H9 (cell line): ENCODE measurements around the gene HHATL. TPM values are rescaled to one million over a fixed set of nuclear protein-coding genes. Genes with fewer than 3 reads are reported as not detected.

ENCODE experiments used
- DNase-seq: peaks from one replicate; pipeline ENCODE4 v3.0.0-alpha.2; 2017
- H2AFZ ChIP-seq: one replicate; pipeline ENCODE4 v1.6.1; 2013; ENCODE audit warnings: mild to moderate bottlenecking, low read length, control low read depth, moderate library complexity
- H2AK5ac ChIP-seq: 2 replicates; pipeline ENCODE4 v1.6.1; 2013; ENCODE audit warnings: low read length, control low read depth, mixed read lengths; ENCODE audit not compliant: insufficient read length
- H2BK120ac ChIP-seq: one replicate; pipeline ENCODE4 v1.6.1; 2013; ENCODE audit warnings: low read depth, mild to moderate bottlenecking, low read length, control low read depth, inconsistent platforms; ENCODE audit not compliant: poor library complexity, severe bottlenecking
- H2BK12ac ChIP-seq: 2 replicates; pipeline ENCODE4 v1.6.1; 2013; ENCODE audit warnings: low read length, control low read depth, mixed read lengths, low read depth; ENCODE audit not compliant: insufficient read length
- H2BK15ac ChIP-seq: 2 replicates; pipeline ENCODE4 v1.6.1; 2013; ENCODE audit warnings: low read depth, low read length, control low read depth
- H2BK20ac ChIP-seq: one replicate; pipeline ENCODE4 v1.6.1; 2013; ENCODE audit warnings: low read depth, mild to moderate bottlenecking, low read length, control low read depth, inconsistent platforms; ENCODE audit not compliant: poor library complexity, severe bottlenecking
- H2BK5ac ChIP-seq: 2 replicates; pipeline ENCODE4 v1.6.1; 2013; ENCODE audit warnings: low read length, control low read depth, mixed read lengths; ENCODE audit not compliant: insufficient read length
- H3K14ac ChIP-seq: 2 replicates; pipeline ENCODE4 v1.6.1; 2013; ENCODE audit warnings: low read length, control low read depth; ENCODE audit not compliant: insufficient read depth
- H3K18ac ChIP-seq: 2 replicates; pipeline ENCODE4 v1.6.1; 2013; ENCODE audit warnings: low read depth, mild to moderate bottlenecking, mixed read lengths, low read length, control low read depth; ENCODE audit not compliant: insufficient read length
- H3K23ac ChIP-seq: 2 replicates; pipeline ENCODE4 v1.6.1; 2013; ENCODE audit warnings: low read length, control low read depth, mixed read lengths, low read depth; ENCODE audit not compliant: insufficient read length
- H3K23me2 ChIP-seq: 2 replicates; pipeline ENCODE4 v1.6.1; 2013; ENCODE audit warnings: low read depth, mild to moderate bottlenecking, mixed read lengths, low read length, control low read depth; ENCODE audit not compliant: insufficient read length, poor library complexity, severe bottlenecking
- H3K27ac ChIP-seq: 2 replicates; pipeline ENCODE4 v1.5.1; 2013; ENCODE audit warnings: low read length, control low read depth, mixed read lengths, low read depth; ENCODE audit not compliant: insufficient read length
- H3K27me3 ChIP-seq: 2 replicates; pipeline ENCODE4 v1.6.1; 2013; ENCODE audit warnings: low read length, control low read depth, inconsistent platforms; ENCODE audit not compliant: insufficient read depth
- H3K4ac ChIP-seq: 2 replicates; pipeline ENCODE4 v1.6.1; 2013; ENCODE audit warnings: low read depth, mild to moderate bottlenecking, control low read depth, inconsistent platforms, low read length, moderate library complexity
- H3K4me1 ChIP-seq: 2 replicates; pipeline ENCODE4 v1.6.1; 2013; ENCODE audit warnings: low read length, control low read depth, inconsistent platforms; ENCODE audit not compliant: insufficient read depth
- H3K4me2 ChIP-seq: 2 replicates; pipeline ENCODE4 v1.6.1; 2013; ENCODE audit warnings: low read length, control low read depth, mixed read lengths; ENCODE audit not compliant: insufficient read length, insufficient read depth
- H3K56ac ChIP-seq: 2 replicates; pipeline ENCODE4 v1.6.1; 2013; ENCODE audit warnings: low read depth, mild to moderate bottlenecking, mixed read lengths, low read length, control low read depth; ENCODE audit not compliant: insufficient read length
- H3K79me1 ChIP-seq: 2 replicates; pipeline ENCODE4 v1.6.1; 2013; ENCODE audit warnings: low read depth, mild to moderate bottlenecking, moderate library complexity, low read length, control low read depth, inconsistent platforms; ENCODE audit not compliant: insufficient read depth, poor library complexity, severe bottlenecking
- H3K79me2 ChIP-seq: 2 replicates; pipeline ENCODE4 v1.6.1; 2013; ENCODE audit warnings: low read length, control low read depth, inconsistent platforms; ENCODE audit not compliant: insufficient read depth
- H3K9ac ChIP-seq: 2 replicates; pipeline ENCODE4 v1.6.1; 2013; ENCODE audit warnings: low read length, control low read depth, mixed read lengths; ENCODE audit not compliant: insufficient read length; ENCODE audit errors: extremely low read depth
- H3K9me3 ChIP-seq: one replicate; pipeline ENCODE4 v1.6.1; 2013; ENCODE audit warnings: low read depth, low read length, inconsistent platforms; ENCODE audit not compliant: control insufficient read depth
- H3T11ph ChIP-seq: one replicate; pipeline ENCODE4 v1.6.1; 2013; ENCODE audit warnings: mild to moderate bottlenecking, low read length, control low read depth, inconsistent platforms
- H4K20me1 ChIP-seq: one replicate; pipeline ENCODE4 v1.6.1; 2013; ENCODE audit not compliant: control insufficient read depth, insufficient read length, insufficient read depth
- H4K5ac ChIP-seq: 2 replicates; pipeline ENCODE4 v1.6.1; 2013; ENCODE audit warnings: low read depth, mild to moderate bottlenecking, mixed read lengths, low read length, control low read depth; ENCODE audit not compliant: insufficient read length
- H4K8ac ChIP-seq: replicated peaks from 2 replicates; pipeline ENCODE4 v1.6.1; 2013; ENCODE audit warnings: low read length, control low read depth, mixed read lengths, low read depth; ENCODE audit not compliant: insufficient read length
- H4K91ac ChIP-seq: 2 replicates; pipeline ENCODE4 v1.6.1; 2013; ENCODE audit warnings: low read depth, mild to moderate bottlenecking, moderate library complexity, mixed read lengths, low read length, control low read depth; ENCODE audit not compliant: insufficient read length
- H3K27ac Mint-ChIP-seq, 3 experiments: 2 replicates in 2 of 3; 3 replicates in 1 of 3; pipeline ENCODE4 v1.8.0; 2020 to 2021; ENCODE audit warnings: mixed read lengths in 3 of 3, mild to moderate bottlenecking in 1 of 3, moderate library complexity in 1 of 3
- H3K27me3 Mint-ChIP-seq: 2 replicates; pipeline ENCODE4 v1.8.0; 2021; ENCODE audit warnings: low read depth, mild to moderate bottlenecking, moderate library complexity, mixed read lengths
- H3K36me3 Mint-ChIP-seq, 3 experiments: 2 replicates in 2 of 3; 3 replicates in 1 of 3; pipeline ENCODE4 v1.8.0; 2020 to 2021; ENCODE audit warnings: low read depth in 3 of 3, mixed read lengths in 3 of 3; ENCODE audit not compliant: insufficient read depth in 1 of 3
- H3K4me1 Mint-ChIP-seq, 2 experiments: 2 replicates each; pipeline ENCODE4 v1.8.0; 2020; ENCODE audit warnings: mixed read lengths in 2 of 2
- H3K4me3 Mint-ChIP-seq, 2 experiments: 2 replicates in 1 of 2; 3 replicates in 1 of 2; pipeline ENCODE4 v1.8.0; 2020 to 2021; ENCODE audit warnings: mild to moderate bottlenecking in 2 of 2, mixed read lengths in 2 of 2, moderate library complexity in 1 of 2
- H3K9me3 Mint-ChIP-seq, 2 experiments: 2 replicates in 1 of 2; 3 replicates in 1 of 2; pipeline ENCODE4 v1.8.0; 2020; ENCODE audit warnings: mild to moderate bottlenecking in 2 of 2, mixed read lengths in 2 of 2, moderate library complexity in 1 of 2
- CTCF ChIP-seq: fragments of 200-600 bp; sonication (generic); conservative IDR thresholded peaks from 3 replicates; pipeline ENCODE4 v1.8.0; 2021; ENCODE audit warnings: antibody characterized with exemption, mild to moderate bottlenecking
- WGBS: extraction: QIAGEN DNeasy Blood & Tissue Kit; methylation state at CpG from one replicate; pipeline ENCODE4 v1.1.7; 2013; ENCODE audit warnings: missing lambda C conversion rate, low lambda C conversion rate, mixed read lengths; ENCODE audit not compliant: insufficient read length; ENCODE audit errors: extremely low coverage; 5-methylcytosine and 5-hydroxymethylcytosine counted together
- total RNA-seq: library from RNA; stranded (reverse); gene quantifications from 2 replicates; pipeline ENCODE4 v1.2.1, GENCODE V29; 2021

Gene HHATL
- total RNA-seq, 1 experiment from 2014 or later, result 0.46 TPM

- H3K14ac ChIP-seq, result no peak overlapping the region; the same call in 1 of the 2 replicates
- Mint-ChIP-seq H3K9me3 (no peaks in the 10 kb centered on the region), H3K27me3 (no peaks in the 10 kb centered on the region), H3K36me3 (peaks cover 3 to 21% (median 8%) of the 10 kb centered on the region in 3 experiments), H3K4me1 (peaks cover 2 to 22% of the 10 kb centered on the region in 2 experiments; a peak in 2 of 4 replicates), H3K27ac (peak overlapping the region in 1 of 3 experiments; percentile 89; a peak in 2 of 7 replicates), H3K4me3 (no peak overlapping the region)
- H2AFZ ChIP-seq, result no peak overlapping the region
- H3K4me2 ChIP-seq, result no peak overlapping the region
- no peak overlapping the region for H2BK20ac ChIP-seq
- H4K8ac ChIP-seq, result no peak overlapping the region
- no peak for TF ChIP-seq CTCF
- no peak overlapping the region for H2BK12ac ChIP-seq
- no peak overlapping the region for H3K56ac ChIP-seq
- H2AK5ac ChIP-seq, result no peak overlapping the region
- H4K20me1 ChIP-seq, result no peaks in the 10 kb centered on the region
- no peak overlapping the region for H4K91ac ChIP-seq
- H3K23me2 ChIP-seq, result no peaks in the 10 kb centered on the region
- no peak overlapping the region for H3K23ac ChIP-seq
- H3K4me1 ChIP-seq, result peaks cover 6% of the 10 kb centered on the region; the same call in 1 of the 2 replicates
- no peak overlapping the region for H2BK5ac ChIP-seq
- H3K4ac ChIP-seq, result no peak overlapping the region
- H3K79me1 ChIP-seq, result no peaks in the 10 kb centered on the region
- H4K5ac ChIP-seq, result no peak overlapping the region
- DNase-seq, result peak; percentile 29
- no peaks in the 10 kb centered on the region for H3K79me2 ChIP-seq
- no peak overlapping the region for H3K27ac ChIP-seq
- H3K18ac ChIP-seq, result no peak overlapping the region
- H3T11ph ChIP-seq, result no peak overlapping the region
- WGBS, result no CpG with 5 or more reads among the region's 25 CpGs
- no peak overlapping the region for H3K9ac ChIP-seq
- H2BK120ac ChIP-seq, result no peak overlapping the region
- no peaks in the 10 kb centered on the region for H3K9me3 ChIP-seq
- H2BK15ac ChIP-seq, result no peak overlapping the region
- H3K27me3 ChIP-seq, result no peaks in the 10 kb centered on the region
These were observed 43.0 kb downstream of the HHATL start for GRCh38 chr3:42659451-42660130.
